ENCODE measurements around the gene PCDHGC5. TPM values are rescaled to one million over a fixed set of nuclear protein-coding genes. Genes with fewer than 3 reads are reported as not detected.

PCDHGC5 gene
- total RNA-seq, 2 donors from 2014 or later, result 0.71 to 1.8 TPM

GRCh38 chr5:141529002-141529401, 40.1 kb downstream of the PCDHGC5 start:
- H3K27ac Mint-ChIP-seq, result no peak overlapping the region
- H3K36me3 Mint-ChIP-seq (ENCODE audit: low read depth), result peaks cover 19% of the 10 kb centered on the region
- H3K9ac ChIP-seq (ENCODE audit: extremely low read depth, low read length, poor library complexity, severe bottlenecking), result no peak overlapping the region
- H3K27me3 Mint-ChIP-seq (ENCODE audit: insufficient read depth), result no peaks in the 10 kb centered on the region
- H3K27ac ChIP-seq (ENCODE audit: low read depth, low read length), result no peak overlapping the region
- peaks cover 12% of the 10 kb centered on the region for H3K4me1 Mint-ChIP-seq
- no peaks in the 10 kb centered on the region for H3K27me3 ChIP-seq (ENCODE audit: control insufficient read depth, insufficient read depth, low read length, poor library complexity, severe bottlenecking)
- H3K9me3 Mint-ChIP-seq, result no peaks in the 10 kb centered on the region
- peaks cover 89% of the 10 kb centered on the region for H3K36me3 ChIP-seq (ENCODE audit: control insufficient read depth, insufficient read depth, low read length)
- DNase-seq, result no peak
- no peak overlapping the region for H3K4me3 ChIP-seq (ENCODE audit: low read length)
- 95 to 100% methylated on average over 3 to 5 of the region's 5 CpGs for WGBS, 2 experiments (ENCODE audit: insufficient coverage in 1 of 2, insufficient read length in 1 of 2)
- H3K4me3 Mint-ChIP-seq, result no peak overlapping the region
- peaks cover 5% of the 10 kb centered on the region for H3K4me1 ChIP-seq (ENCODE audit: control insufficient read depth, insufficient read depth, low read length)
- TF ChIP-seq CTCF (conservative IDR thresholded peaks at IDR 0.05), result no peak
- H3K9me3 ChIP-seq (ENCODE audit: control insufficient read depth, low read length), result no peaks in the 10 kb centered on the region

- H3K9me3 Mint-ChIP-seq, result no peaks in the 10 kb centered on the region
- no peak overlapping the region for H3K27ac ChIP-seq (ENCODE audit: low read depth, low read length)
- no peak for DNase-seq
- no peak overlapping the region for H3K9ac ChIP-seq (ENCODE audit: extremely low read depth, low read length, poor library complexity, severe bottlenecking)
- no peaks in the 10 kb centered on the region for H3K9me3 ChIP-seq (ENCODE audit: control insufficient read depth, low read length)
- H3K4me3 Mint-ChIP-seq, result no peak overlapping the region
- H3K36me3 ChIP-seq (ENCODE audit: control insufficient read depth, insufficient read depth, low read length), result peaks cover 91% of the 10 kb centered on the region
- peaks cover 24% of the 10 kb centered on the region for H3K36me3 Mint-ChIP-seq (ENCODE audit: low read depth)
- no peaks in the 10 kb centered on the region for H3K27me3 ChIP-seq (ENCODE audit: control insufficient read depth, insufficient read depth, low read length, poor library complexity, severe bottlenecking)
- H3K27ac Mint-ChIP-seq, result no peak overlapping the region
- H3K27me3 Mint-ChIP-seq (ENCODE audit: insufficient read depth), result no peaks in the 10 kb centered on the region
- no peak overlapping the region for H3K4me3 ChIP-seq (ENCODE audit: low read length)
- 94% methylated on average over 4 to 7 of the region's 7 CpGs for WGBS, 2 experiments (ENCODE audit: insufficient coverage in 1 of 2, insufficient read length in 1 of 2)
- no peaks in the 10 kb centered on the region for H3K4me1 ChIP-seq (ENCODE audit: control insufficient read depth, insufficient read depth, low read length)
- TF ChIP-seq CTCF (conservative IDR thresholded peaks at IDR 0.05), result no peak
- H3K4me1 Mint-ChIP-seq, result peaks cover 6% of the 10 kb centered on the region
Measured at GRCh38 chr5:141529873-141530272, 41.0 kb downstream of the PCDHGC5 start.

GRCh38 chr5:141532726-141533125, 43.8 kb downstream of the PCDHGC5 start:
- Histone ChIP-seq H3K27me3 (ENCODE audit: control insufficient read depth, insufficient read depth, low read length, poor library complexity, severe bottlenecking) (no peaks in the 10 kb centered on the region), H3K36me3 (ENCODE audit: control insufficient read depth, insufficient read depth, low read length) (peaks cover 72% of the 10 kb centered on the region), H3K9me3 (ENCODE audit: control insufficient read depth, low read length) (no peaks in the 10 kb centered on the region), H3K4me1 (ENCODE audit: control insufficient read depth, insufficient read depth, low read length) (no peaks in the 10 kb centered on the region), H3K27ac (ENCODE audit: low read depth, low read length) (no peak overlapping the region), H3K4me3 (ENCODE audit: low read length) (no peak overlapping the region), H3K9ac (ENCODE audit: extremely low read depth, low read length, poor library complexity, severe bottlenecking) (no peak overlapping the region)
- H3K27ac Mint-ChIP-seq, result no peak overlapping the region
- H3K27me3 Mint-ChIP-seq (ENCODE audit: insufficient read depth), result no peaks in the 10 kb centered on the region
- no peaks in the 10 kb centered on the region for H3K9me3 Mint-ChIP-seq
- H3K4me1 Mint-ChIP-seq, result no peaks in the 10 kb centered on the region
- WGBS, 2 experiments (ENCODE audit: insufficient coverage in 1 of 2, insufficient read length in 1 of 2), result 100% methylated on average over 1 of the region's 1 CpG
- peaks cover 23% of the 10 kb centered on the region for H3K36me3 Mint-ChIP-seq (ENCODE audit: low read depth)
- TF ChIP-seq CTCF (conservative IDR thresholded peaks at IDR 0.05), result no peak
- H3K4me3 Mint-ChIP-seq, result no peak overlapping the region
- DNase-seq, result no peak
